Karpas-422 (cell line): Measurements from ENCODE around the gene PSPH. TPM values are rescaled to one million over a fixed set of nuclear protein-coding genes. Genes with fewer than 3 reads are reported as not detected.
"Not testable (repeated sequence)": the region's sequence is repeated elsewhere in the genome, so short reads cannot be mapped to it uniquely, and the experiment has no call there.

ENCODE experiments used
- DNase-seq: peaks from one replicate; pipeline ENCODE4 v3.0.0-alpha.2; 2015
- H2AFZ ChIP-seq: fragments of 200-600 bp; sonication (generic); 2 replicates; pipeline ENCODE4 v1.6.1; 2014; ENCODE audit warnings: antibody characterized with exemption, low read length, mixed read lengths
- H3K27ac ChIP-seq: fragments of 200-600 bp; sonication (generic); 2 replicates; pipeline ENCODE4 v1.5.1; 2014; ENCODE audit warnings: mild to moderate bottlenecking, low read length, moderate library complexity
- H3K27me3 ChIP-seq: fragments of 200-600 bp; sonication (generic); 2 replicates; pipeline ENCODE4 v1.6.1; 2014; ENCODE audit warnings: low read length, mixed read lengths
- H3K36me3 ChIP-seq: fragments of 200-600 bp; sonication (generic); 2 replicates; pipeline ENCODE4 v1.6.1; 2014; ENCODE audit warnings: low read length, mixed read lengths; ENCODE audit not compliant: insufficient read depth
- H3K4me1 ChIP-seq: fragments of 200-600 bp; sonication (generic); 2 replicates; pipeline ENCODE4 v1.6.1; 2014; ENCODE audit warnings: mild to moderate bottlenecking, low read length, mixed read lengths
- H3K4me2 ChIP-seq: fragments of 200-600 bp; sonication (generic); 2 replicates; pipeline ENCODE4 v1.6.1; 2014; ENCODE audit warnings: low read length, low read depth, mild to moderate bottlenecking; ENCODE audit not compliant: poor library complexity, severe bottlenecking
- H3K4me3 ChIP-seq: fragments of 200-600 bp; sonication (generic); 2 replicates; pipeline ENCODE4 v1.5.1; 2014; ENCODE audit warnings: mild to moderate bottlenecking, antibody characterized with exemption, low read length, mixed read lengths
- H3K79me2 ChIP-seq: fragments of 200-600 bp; sonication (generic); 2 replicates; pipeline ENCODE4 v1.6.1; 2014; ENCODE audit warnings: mild to moderate bottlenecking, low read length, mixed read lengths
- H3K9ac ChIP-seq: fragments of 200-600 bp; sonication (generic); 2 replicates; pipeline ENCODE4 v1.6.0; 2014; ENCODE audit warnings: low read length
- H3K9me2 ChIP-seq: fragments of 200-600 bp; sonication (generic), shearing (Covaris generic); replicated peaks from 2 replicates; pipeline ENCODE4 v1.6.0; 2014; ENCODE audit warnings: mild to moderate bottlenecking, low read length, moderate library complexity; ENCODE audit not compliant: insufficient read depth
- H3K9me3 ChIP-seq: fragments of 300-700, 200-600 bp; sonication (generic); 2 replicates; pipeline ENCODE4 v1.6.1; 2014; ENCODE audit warnings: low read length, mixed read lengths
- H4K20me1 ChIP-seq: fragments of 200-600 bp; sonication (generic); 2 replicates; pipeline ENCODE4 v1.6.1; 2014; ENCODE audit warnings: mild to moderate bottlenecking, antibody characterized with exemption, low read length, low read depth; ENCODE audit not compliant: insufficient read depth
- total RNA-seq: library from RNA; depleted of rRNA; stranded (reverse); fragments of >200 nt; shearing (Covaris generic); gene quantifications from 2 replicates; pipeline ENCODE4 v1.2.3, GENCODE V29; 2014; ENCODE audit warnings: low replicate concordance

The PSPH gene
- total RNA-seq, 1 experiment from 2014 or later: 121 TPM

GRCh38 chr7:56031556-56031955 lies 19.7 kb downstream of the PSPH start:
- not testable (repeated sequence) for H4K20me1 ChIP-seq, H3K4me1 ChIP-seq, H2AFZ ChIP-seq, H3K27me3 ChIP-seq, DNase-seq, H3K4me2 ChIP-seq, H3K9ac ChIP-seq, H3K9me2 ChIP-seq, H3K4me3 ChIP-seq, H3K9me3 ChIP-seq, H3K27ac ChIP-seq
- H3K36me3 ChIP-seq: peaks cover 16% of the 10 kb centered on the region
- peaks cover 18% of the 10 kb centered on the region; the same call in 1 of the 2 replicates for H3K79me2 ChIP-seq

GRCh38 chr7:56030340-56030739 lies 20.9 kb downstream of the PSPH start:
- H3K27ac ChIP-seq: no peak overlapping the region
- peaks cover 8% of the 10 kb centered on the region for H3K4me1 ChIP-seq
- peaks cover 16% of the 10 kb centered on the region for H3K36me3 ChIP-seq
- no peaks in the 10 kb centered on the region for H4K20me1 ChIP-seq
- no peak overlapping the region for H3K9ac ChIP-seq
- peaks cover 13% of the 10 kb centered on the region; the same call in 1 of the 2 replicates for H3K79me2 ChIP-seq
- no peaks in the 10 kb centered on the region for H3K27me3 ChIP-seq
- DNase-seq: no peak
- H2AFZ ChIP-seq: no peak overlapping the region
- no peaks in the 10 kb centered on the region for H3K9me3 ChIP-seq
- H3K4me2 ChIP-seq: no peak overlapping the region
- no peak overlapping the region for H3K4me3 ChIP-seq
- no peaks in the 10 kb centered on the region for H3K9me2 ChIP-seq

- H3K4me2 ChIP-seq: no peak overlapping the region
- H3K4me3 ChIP-seq: no peak overlapping the region
- H3K27ac ChIP-seq: no peak overlapping the region
- no peaks in the 10 kb centered on the region for H3K9me2 ChIP-seq
- no peaks in the 10 kb centered on the region for H4K20me1 ChIP-seq
- peaks cover 16% of the 10 kb centered on the region for H3K36me3 ChIP-seq
- H3K9ac ChIP-seq: no peak overlapping the region
- H3K9me3 ChIP-seq: no peaks in the 10 kb centered on the region
- H3K27me3 ChIP-seq: no peaks in the 10 kb centered on the region
- no peak overlapping the region for H2AFZ ChIP-seq
- H3K79me2 ChIP-seq: peaks cover 14% of the 10 kb centered on the region; the same call in 1 of the 2 replicates
- DNase-seq: no peak
- peaks cover 3% of the 10 kb centered on the region for H3K4me1 ChIP-seq
Measured at GRCh38 chr7:56028942-56029630, 22.2 kb downstream of the PSPH start.

GRCh38 chr7:56026538-56026937 lies 24.7 kb downstream of the PSPH start:
- Histone ChIP-seq H3K79me2 (peaks cover 11% of the 10 kb centered on the region; the same call in 1 of the 2 replicates), H3K36me3 (peaks cover 16% of the 10 kb centered on the region), H3K9me3 (no peaks in the 10 kb centered on the region), H3K27ac (no peak overlapping the region), H2AFZ (no peak overlapping the region), H3K27me3 (no peaks in the 10 kb centered on the region), H3K4me3 (no peak overlapping the region), H3K4me1 (no peaks in the 10 kb centered on the region), H3K9ac (no peak overlapping the region), H3K4me2 (no peak overlapping the region), H4K20me1 (no peaks in the 10 kb centered on the region), H3K9me2 (no peaks in the 10 kb centered on the region)
- no peak for DNase-seq

GRCh38 chr7:56023500-56023899 lies 27.7 kb downstream of the PSPH start:
- Histone ChIP-seq H2AFZ (no peak overlapping the region), H3K36me3 (peaks cover 3% of the 10 kb centered on the region; the same call in 1 of the 2 replicates), H3K79me2 (peaks cover 8% of the 10 kb centered on the region; the same call in 1 of the 2 replicates), H3K27me3 (no peaks in the 10 kb centered on the region), H3K4me2 (no peak overlapping the region), H3K9ac (no peak overlapping the region), H3K9me3 (no peaks in the 10 kb centered on the region), H3K4me1 (no peaks in the 10 kb centered on the region), H3K27ac (no peak overlapping the region), H4K20me1 (no peaks in the 10 kb centered on the region), H3K4me3 (no peak overlapping the region), H3K9me2 (no peaks in the 10 kb centered on the region)
- DNase-seq: no peak

- no peak overlapping the region for H3K4me2 ChIP-seq
- H4K20me1 ChIP-seq: no peaks in the 10 kb centered on the region
- H3K4me3 ChIP-seq: no peak overlapping the region
- H3K27me3 ChIP-seq: no peaks in the 10 kb centered on the region
- H3K36me3 ChIP-seq: no peaks in the 10 kb centered on the region
- H2AFZ ChIP-seq: no peak overlapping the region
- no peaks in the 10 kb centered on the region for H3K4me1 ChIP-seq
- no peaks in the 10 kb centered on the region for H3K79me2 ChIP-seq
- H3K9me2 ChIP-seq: no peaks in the 10 kb centered on the region
- H3K9me3 ChIP-seq: no peaks in the 10 kb centered on the region
- no peak overlapping the region for H3K27ac ChIP-seq
- DNase-seq: no peak
- H3K9ac ChIP-seq: no peak overlapping the region
Measured at GRCh38 chr7:56019501-56019900, 31.7 kb downstream of the PSPH start.

- H3K9me2 ChIP-seq, H3K36me3 ChIP-seq, H3K9me3 ChIP-seq, H3K27ac ChIP-seq, H3K4me1 ChIP-seq, H2AFZ ChIP-seq, H3K9ac ChIP-seq, H3K4me2 ChIP-seq, DNase-seq, H3K27me3 ChIP-seq, H3K79me2 ChIP-seq, H4K20me1 ChIP-seq, H3K4me3 ChIP-seq: not testable (repeated sequence)
Measured at GRCh38 chr7:56017015-56017414, 34.2 kb downstream of the PSPH start.

- DNase-seq: no peak
- H4K20me1 ChIP-seq: no peaks in the 10 kb centered on the region
- H3K79me2 ChIP-seq: no peaks in the 10 kb centered on the region
- no peaks in the 10 kb centered on the region for H3K9me3 ChIP-seq
- H3K4me1 ChIP-seq: peaks cover 6% of the 10 kb centered on the region
- no peak overlapping the region for H2AFZ ChIP-seq
- no peak overlapping the region for H3K9ac ChIP-seq
- H3K9me2 ChIP-seq: no peaks in the 10 kb centered on the region
- no peak overlapping the region for H3K4me3 ChIP-seq
- H3K36me3 ChIP-seq: peaks cover 3% of the 10 kb centered on the region
- H3K27ac ChIP-seq: no peak overlapping the region
- H3K27me3 ChIP-seq: no peaks in the 10 kb centered on the region
- H3K4me2 ChIP-seq: no peak overlapping the region
Measured at GRCh38 chr7:56009695-56010094, 41.5 kb downstream of the PSPH start.
